ENCODE results near the gene ADGRL2. TPM values are rescaled to one million over a fixed set of nuclear protein-coding genes. Genes with fewer than 3 reads are reported as not detected.

The ADGRL2 gene
- total and polyA plus RNA-seq, 2 donors (not counting 3 experiments of a cell fraction or from before 2014, with no cell fraction given): 32.7 to 46.1 TPM

GRCh38 chr1:81847063-81847462, 46.3 kb downstream of the ADGRL2 start:
- Histone ChIP-seq H3K9me1 (replicated peaks; ENCODE audit: control insufficient read depth, extremely low read depth, insufficient read depth, low read length) (no peaks in the 10 kb centered on the region), H3K9me3 (replicated peaks; ENCODE audit: control insufficient read depth, insufficient read depth, low read length) (no peaks in the 10 kb centered on the region), H3K27ac (ENCODE audit: insufficient read depth, low read depth, low read length) (no peak overlapping the region), H3K9ac (replicated peaks; ENCODE audit: extremely low read depth, insufficient read depth, low read length) (no peak overlapping the region), H2AFZ (ENCODE audit: low read depth, low read length) (no peak overlapping the region), H3K4me2 (ENCODE audit: insufficient read depth, low read length) (no peak overlapping the region), H3K4me3 (replicated peaks in 1 of 3; ENCODE audit: insufficient read depth in 1 of 3, low read depth in 1 of 3, low read length in 3 of 3) (no peak overlapping the region), H3K36me3 (ENCODE audit: control insufficient read depth in 2 of 2, extremely low read depth in 1 of 2, insufficient read depth in 2 of 2, low read length in 2 of 2) (no peaks in the 10 kb centered on the region), H3K79me2 (ENCODE audit: control insufficient read depth, insufficient read depth, low read length) (no peaks in the 10 kb centered on the region), H4K20me1 (replicated peaks; ENCODE audit: control insufficient read depth, extremely low read depth, insufficient read depth, low read length) (no peaks in the 10 kb centered on the region), H3K27me3 (ENCODE audit: control insufficient read depth in 2 of 2, insufficient read depth in 2 of 2, low read length in 2 of 2) (no peaks in the 10 kb centered on the region), H3K4me1 (ENCODE audit: control insufficient read depth, extremely low read depth, insufficient read depth, low read length) (no peaks in the 10 kb centered on the region)
- ChIA-PET POLR2A (no interaction called here), CTCF (interaction anchor here (1.0 kb wide), 1 partner anchor 12 kb away, joined by 3 read pairs; no protein-coding TSS in a partner anchor)
- no TSS peak for BruUV-seq (replicated peaks)
- intact Hi-C loops (cut with micrococcal nuclease) (no loop called here), dilution Hi-C loops (cut with MboI; ENCODE audit: extremely low pct_ligation_motif_present, low sequenced_read_pairs) (no loop called here)
- FAIRE-seq (no peak), DNase-seq (ENCODE audit: low read depth, low spot score) (no peak)
- TF ChIP-seq, protein P1, sequence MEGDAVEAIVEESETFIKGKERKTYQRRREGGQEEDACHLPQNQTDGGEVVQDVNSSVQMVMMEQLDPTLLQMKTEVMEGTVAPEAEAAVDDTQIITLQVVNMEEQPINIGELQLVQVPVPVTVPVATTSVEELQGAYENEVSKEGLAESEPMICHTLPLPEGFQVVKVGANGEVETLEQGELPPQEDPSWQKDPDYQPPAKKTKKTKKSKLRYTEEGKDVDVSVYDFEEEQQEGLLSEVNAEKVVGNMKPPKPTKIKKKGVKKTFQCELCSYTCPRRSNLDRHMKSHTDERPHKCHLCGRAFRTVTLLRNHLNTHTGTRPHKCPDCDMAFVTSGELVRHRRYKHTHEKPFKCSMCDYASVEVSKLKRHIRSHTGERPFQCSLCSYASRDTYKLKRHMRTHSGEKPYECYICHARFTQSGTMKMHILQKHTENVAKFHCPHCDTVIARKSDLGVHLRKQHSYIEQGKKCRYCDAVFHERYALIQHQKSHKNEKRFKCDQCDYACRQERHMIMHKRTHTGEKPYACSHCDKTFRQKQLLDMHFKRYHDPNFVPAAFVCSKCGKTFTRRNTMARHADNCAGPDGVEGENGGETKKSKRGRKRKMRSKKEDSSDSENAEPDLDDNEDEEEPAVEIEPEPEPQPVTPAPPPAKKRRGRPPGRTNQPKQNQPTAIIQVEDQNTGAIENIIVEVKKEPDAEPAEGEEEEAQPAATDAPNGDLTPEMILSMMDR (IDR thresholded peaks at IDR 0.05; ENCODE audit: extremely low read depth in 1 of 2, insufficient read depth in 1 of 2, low read depth in 1 of 2, low read length in 2 of 2): no peak
- no peak for TF ChIP-seq EZH2 (IDR thresholded peaks at IDR 0.05; ENCODE audit: borderline replicate concordance, low read depth, low read length, severe bottlenecking)
- TF ChIP-seq MAX (IDR thresholded peaks at IDR 0.05; ENCODE audit: insufficient read depth, insufficient read length): no peak
- no peak for TF ChIP-seq POLR2AphosphoS5 (IDR thresholded peaks at IDR 0.05; ENCODE audit: insufficient read depth, low read depth, low read length)
- TF ChIP-seq FOS (IDR thresholded peaks at IDR 0.05; ENCODE audit: borderline replicate concordance, insufficient read depth, low read length): no peak
- TF ChIP-seq POLR2A (IDR thresholded peaks at IDR 0.05; ENCODE audit: low read depth, low read length): no peak
- TF ChIP-seq JUN (IDR thresholded peaks at IDR 0.05; ENCODE audit: borderline replicate concordance, insufficient read depth, insufficient read length, low read depth): no peak
- no peak for TF ChIP-seq GATA2 (IDR thresholded peaks at IDR 0.05; ENCODE audit: insufficient read depth, insufficient read length, low read depth, low read length)
